NCI-H128 (cell line): ENCODE measurements around the gene ARMC2.
"Not testable (repeated sequence)": the region's sequence is repeated elsewhere in the genome, so short reads cannot be mapped to it uniquely, and the experiment has no call there.

ENCODE experiments used
- DNase-seq: peaks from one replicate; lab custom pipeline; 2025; ENCODE audit not compliant: unreplicated experiment; lab: John Stamatoyannopoulos, UW

ARMC2 gene

GRCh38 chr6:108947114-108947854 lies 99.1 kb downstream of the ARMC2 start:
- no peak for DNase-seq

GRCh38 chr6:108948181-108948661 lies 100.0 kb downstream of the ARMC2 start:
- no peak for DNase-seq

GRCh38 chr6:108951351-108951953 lies 103.2 kb downstream of the ARMC2 start:
- no peak for DNase-seq

- DNase-seq: no peak
These were observed 104.7 kb downstream of the ARMC2 start for GRCh38 chr6:108952776-108953486.

- no peak for DNase-seq
These were observed 105.5 kb downstream of the ARMC2 start for GRCh38 chr6:108953681-108954080.

- no peak for DNase-seq
These were observed 107.2 kb downstream of the ARMC2 start for GRCh38 chr6:108955329-108955949.

GRCh38 chr6:108957221-108957620 lies 109.0 kb downstream of the ARMC2 start:
- no peak for DNase-seq

- DNase-seq: no peak
These were observed 110.9 kb downstream of the ARMC2 start for GRCh38 chr6:108958900-108959770.

- DNase-seq: no peak
These were observed 111.9 kb downstream of the ARMC2 start for GRCh38 chr6:108959972-108960582.

- DNase-seq: no peak
These were observed 112.4 kb downstream of the ARMC2 start for GRCh38 chr6:108960601-108961000.

GRCh38 chr6:108961077-108961476 lies 112.9 kb downstream of the ARMC2 start:
- DNase-seq: no peak

- no peak for DNase-seq
These were observed 113.8 kb downstream of the ARMC2 start for GRCh38 chr6:108961985-108962384.

GRCh38 chr6:108966251-108966650 lies 118.0 kb downstream of the ARMC2 start:
- no peak for DNase-seq

GRCh38 chr6:108966855-108967755 lies 118.9 kb downstream of the ARMC2 start:
- no peak for DNase-seq

- DNase-seq: no peak
These were observed 120.4 kb downstream of the ARMC2 start for GRCh38 chr6:108968325-108969316.

- DNase-seq: no peak
These were observed 121.6 kb downstream of the ARMC2 start for GRCh38 chr6:108969776-108970175.

GRCh38 chr6:108974201-108974600 lies 126.0 kb downstream of the ARMC2 start:
- no peak for DNase-seq

- DNase-seq: not testable (repeated sequence)
These were observed 130.4 kb downstream of the ARMC2 start for GRCh38 chr6:108978638-108979037.
